NCI-H187 treated with DMSO at 0.1 percent for 48 hours (cell line): ENCODE results near the gene CDH18.
"Not testable (repeated sequence)": the region's sequence is repeated elsewhere in the genome, so short reads cannot be mapped to it uniquely, and the experiment has no call there.

Source experiments
- DNase-seq: peaks from one replicate; lab custom pipeline; 2025; lab: John Stamatoyannopoulos, UW

CDH18 gene

DNA sequence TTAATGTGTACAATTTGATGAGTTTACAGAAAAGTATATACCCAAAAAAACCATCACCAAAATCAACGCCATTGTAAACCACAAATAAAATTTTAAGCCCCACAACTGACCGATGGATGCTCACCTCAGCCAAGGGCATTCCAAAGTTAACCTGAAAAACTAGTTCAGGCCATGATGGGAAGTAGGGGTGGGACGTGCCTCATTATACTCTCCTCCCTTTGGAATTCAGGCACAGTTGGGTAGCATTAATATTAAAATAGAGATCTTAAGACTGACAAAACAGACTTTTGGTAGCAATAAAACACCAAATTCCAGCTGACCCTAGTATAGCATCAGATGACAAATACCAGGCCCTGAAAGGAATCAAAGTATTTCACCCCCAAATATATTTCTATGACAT is 129.0 kb downstream of the CDH18 start:
- no peak for DNase-seq

DNA sequence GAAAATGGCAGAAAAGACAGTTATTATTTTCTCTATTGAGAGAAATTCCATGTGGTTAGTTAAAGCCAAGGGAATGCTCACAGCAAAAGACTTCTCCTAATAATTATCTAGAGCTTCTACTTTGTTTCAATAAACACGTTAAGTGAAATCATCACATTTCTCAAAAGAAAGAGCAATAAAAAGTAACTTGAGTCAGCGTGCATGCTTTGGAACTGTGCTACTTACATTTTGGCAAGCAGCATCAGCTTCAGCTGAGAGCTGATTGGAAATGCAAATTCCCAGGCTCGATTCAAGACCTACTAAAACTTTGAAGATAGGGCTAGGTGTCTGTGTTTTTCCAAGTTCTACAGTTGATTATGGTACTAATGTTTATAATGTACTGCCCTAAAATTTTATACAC is 132.1 kb downstream of the CDH18 start:
- DNase-seq, result no peak

DNA sequence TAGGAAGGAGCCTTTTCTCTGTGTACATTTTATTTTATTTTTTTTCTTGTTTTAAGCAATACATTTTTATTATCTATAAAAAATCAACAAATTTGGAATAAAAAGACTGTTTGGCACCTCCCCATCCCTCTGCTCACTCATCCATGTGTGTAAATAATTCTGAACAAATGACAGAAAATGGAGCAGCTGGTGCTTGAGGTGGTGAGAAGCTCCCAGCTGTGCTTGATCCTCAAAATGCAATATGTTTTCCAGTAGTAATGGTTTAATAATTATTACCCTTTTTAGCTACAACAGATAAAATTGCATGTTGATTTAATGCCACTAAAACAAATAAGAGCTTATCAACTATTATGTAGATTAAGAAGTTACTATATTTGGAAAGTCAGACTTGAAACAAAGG is 132.5 kb downstream of the CDH18 start:
- no peak for DNase-seq

GRCh38 chr5:19855031-19855430 is 133.0 kb downstream of the CDH18 start:
- DNase-seq, result no peak

DNA sequence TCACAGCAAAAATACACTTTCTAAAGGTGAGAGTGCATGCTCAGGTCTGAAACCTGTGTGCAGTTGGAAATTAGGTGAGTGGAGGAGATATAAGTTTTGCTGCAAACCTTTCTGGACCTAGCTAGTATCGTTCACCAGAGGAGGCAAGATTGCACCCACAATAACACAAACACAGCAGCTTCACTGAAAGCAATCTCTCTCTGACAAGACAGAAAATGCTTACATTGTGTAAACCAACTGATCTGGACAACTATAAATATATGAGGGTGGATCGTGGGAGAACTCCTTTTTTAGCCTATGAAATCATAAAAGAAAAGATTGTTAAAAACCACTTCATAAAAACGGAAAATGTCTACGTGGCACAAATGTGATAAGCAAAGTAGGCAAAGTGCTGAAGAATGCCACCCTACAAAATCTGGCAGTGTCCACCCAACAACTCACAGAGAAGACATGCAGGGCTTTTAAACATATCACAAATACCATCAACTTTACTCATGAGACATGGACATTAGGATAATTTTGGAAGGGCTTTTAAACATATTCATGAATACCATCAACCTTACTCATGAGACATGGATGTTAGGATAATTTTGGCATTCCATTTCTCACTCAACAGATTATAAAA is 134.3 kb downstream of the CDH18 start:
- no peak for DNase-seq

- DNase-seq, result no peak
Observed at GRCh38 chr5:19837536-19838174, 150.3 kb downstream of the CDH18 start.

DNA sequence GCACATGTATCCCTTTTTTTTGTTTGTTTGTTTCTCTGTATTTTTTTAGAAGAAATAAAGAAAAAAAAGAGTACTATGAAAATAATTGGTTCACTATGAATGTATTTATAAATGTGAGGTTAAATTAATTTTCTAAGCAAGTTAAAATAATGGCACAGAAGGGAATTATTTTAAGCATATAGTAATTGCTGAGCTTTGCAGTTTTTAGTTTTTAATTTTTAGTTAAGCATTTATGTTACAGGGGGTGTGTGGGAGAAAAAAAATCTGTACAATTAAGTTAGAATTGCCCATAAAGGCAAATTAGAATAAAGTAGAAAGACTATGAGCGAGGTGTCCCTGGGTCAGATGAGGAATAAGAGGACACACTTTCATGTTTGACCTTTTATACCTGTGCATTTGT is 152.6 kb downstream of the CDH18 start:
- no peak for DNase-seq

DNA sequence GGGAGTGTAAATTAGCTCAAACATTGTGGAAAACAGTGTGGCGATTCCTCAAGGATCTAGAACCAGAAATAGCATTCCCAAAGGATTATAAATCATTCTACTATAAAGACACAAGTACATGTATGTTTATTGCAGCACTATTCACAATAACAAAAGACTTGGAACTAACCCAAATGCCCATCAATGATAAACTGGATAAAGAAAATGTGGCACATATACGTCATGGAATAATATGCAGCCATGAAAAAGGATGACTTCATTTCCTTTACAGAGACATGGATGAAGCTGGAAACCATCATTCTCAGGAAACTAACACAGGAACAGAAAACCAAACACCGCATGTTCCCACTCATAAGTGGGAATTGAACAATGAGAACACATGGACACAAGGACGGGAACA is 175.3 kb downstream of the CDH18 start:
- DNase-seq, result not testable (repeated sequence)

DNA sequence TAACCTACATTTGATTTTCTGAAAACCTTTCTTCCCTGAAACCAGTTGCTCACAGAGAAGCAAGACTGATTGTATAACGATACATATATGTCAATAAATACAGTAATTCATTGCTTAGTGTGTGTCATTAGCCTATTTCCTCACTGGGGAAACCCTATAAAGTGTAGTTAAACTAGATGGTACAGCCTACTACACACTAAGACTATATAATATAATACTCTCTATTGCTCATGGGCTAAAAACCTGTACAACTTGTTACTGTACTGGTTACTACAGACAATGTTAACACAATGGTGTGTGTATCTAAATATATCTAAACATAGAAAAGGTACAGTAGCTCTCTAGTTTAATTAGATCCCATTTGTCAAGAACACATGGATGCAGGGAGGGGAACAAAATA is 181.2 kb downstream of the CDH18 start:
- DNase-seq, result no peak

DNA sequence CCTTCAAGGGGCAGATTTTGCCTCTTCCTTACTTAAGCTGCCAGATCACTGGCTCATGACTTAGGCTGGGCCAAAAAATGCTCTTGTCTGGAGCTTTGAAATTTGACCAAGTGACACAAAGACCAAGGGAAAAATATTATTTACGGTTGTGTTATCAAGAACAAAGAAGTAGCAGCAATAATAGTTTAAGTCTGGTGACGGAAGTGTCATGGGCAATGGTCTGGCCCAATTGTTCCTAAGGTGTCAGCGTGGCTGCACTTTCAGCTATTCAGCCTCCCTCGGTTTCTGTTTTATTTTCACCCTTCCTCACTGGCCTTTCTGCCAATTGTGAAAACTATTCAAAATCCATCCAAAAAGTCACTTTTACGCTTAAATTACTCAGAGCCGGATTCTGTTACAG is 185.3 kb downstream of the CDH18 start:
- no peak for DNase-seq

GRCh38 chr5:19795218-19795617 is 192.8 kb downstream of the CDH18 start:
- no peak for DNase-seq

DNA sequence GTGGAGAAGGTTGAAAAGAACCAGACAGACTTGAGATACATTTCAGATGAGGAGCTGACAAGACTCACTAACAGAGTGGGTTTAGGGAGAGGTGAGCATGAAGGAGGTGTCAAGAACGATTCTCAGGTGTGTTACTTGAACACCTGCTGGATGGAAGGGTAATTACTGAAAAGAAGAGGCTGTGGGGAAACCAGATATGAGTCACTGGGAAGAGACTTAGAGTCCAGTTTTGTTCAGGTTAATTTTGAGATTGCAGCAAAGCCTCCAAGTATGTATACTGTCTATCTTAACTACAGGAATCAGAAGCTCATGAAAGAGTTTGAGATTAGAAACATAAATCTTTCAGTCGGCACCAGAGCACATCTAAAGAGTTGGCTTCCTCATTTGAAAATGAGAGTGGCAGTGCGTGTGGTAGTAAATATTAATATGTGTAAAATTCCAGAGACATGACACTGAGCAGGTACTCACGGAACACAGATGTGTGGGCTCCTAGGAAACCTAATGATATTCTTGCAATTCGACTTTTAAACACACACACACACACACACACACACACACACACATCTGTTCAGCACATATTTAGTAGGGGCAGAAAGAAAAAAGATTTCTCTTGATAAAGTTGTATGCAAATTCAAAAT is 197.1 kb downstream of the CDH18 start:
- DNase-seq, result no peak

- no peak for DNase-seq
Observed at GRCh38 chr5:19782566-19782965, 205.4 kb downstream of the CDH18 start.

DNA sequence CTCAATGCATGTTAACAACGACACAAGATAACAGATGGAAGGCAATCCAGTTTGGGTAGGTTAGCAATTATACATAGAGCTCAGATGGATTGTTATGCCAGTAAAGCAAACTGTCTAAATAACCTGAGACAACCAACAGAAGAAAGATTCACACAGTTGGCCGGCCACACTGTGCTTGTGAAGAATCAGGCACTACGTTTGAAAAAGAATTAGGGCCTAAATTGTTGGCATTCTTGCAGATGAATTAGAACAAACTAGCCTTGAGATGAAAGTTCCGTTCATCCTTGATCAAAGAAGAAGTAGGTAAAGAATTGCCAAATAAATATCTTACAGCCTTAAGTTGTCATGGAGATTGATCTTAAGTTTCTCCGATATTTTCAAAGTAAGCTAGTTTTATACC is 210.6 kb downstream of the CDH18 start:
- DNase-seq, result no peak

DNA sequence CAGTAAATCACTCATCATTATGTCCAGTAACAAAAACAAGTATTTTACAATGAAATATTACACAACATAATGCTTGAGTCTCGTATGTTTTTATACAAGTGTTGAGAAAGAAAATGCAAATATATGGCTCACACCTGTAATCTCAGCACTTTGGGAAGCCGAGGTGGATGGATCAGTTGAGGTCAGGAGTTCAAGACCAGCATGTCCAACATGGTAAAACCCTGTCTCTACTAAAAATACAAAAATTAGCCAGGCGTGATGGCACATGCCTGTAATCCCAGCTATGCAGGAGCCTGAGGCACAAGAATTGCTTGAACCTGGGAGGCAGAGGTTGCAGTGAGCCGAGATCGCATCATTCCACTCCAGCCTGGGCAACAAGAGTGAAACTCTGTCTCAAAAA is 211.1 kb downstream of the CDH18 start:
- DNase-seq, result not testable (repeated sequence)

DNA sequence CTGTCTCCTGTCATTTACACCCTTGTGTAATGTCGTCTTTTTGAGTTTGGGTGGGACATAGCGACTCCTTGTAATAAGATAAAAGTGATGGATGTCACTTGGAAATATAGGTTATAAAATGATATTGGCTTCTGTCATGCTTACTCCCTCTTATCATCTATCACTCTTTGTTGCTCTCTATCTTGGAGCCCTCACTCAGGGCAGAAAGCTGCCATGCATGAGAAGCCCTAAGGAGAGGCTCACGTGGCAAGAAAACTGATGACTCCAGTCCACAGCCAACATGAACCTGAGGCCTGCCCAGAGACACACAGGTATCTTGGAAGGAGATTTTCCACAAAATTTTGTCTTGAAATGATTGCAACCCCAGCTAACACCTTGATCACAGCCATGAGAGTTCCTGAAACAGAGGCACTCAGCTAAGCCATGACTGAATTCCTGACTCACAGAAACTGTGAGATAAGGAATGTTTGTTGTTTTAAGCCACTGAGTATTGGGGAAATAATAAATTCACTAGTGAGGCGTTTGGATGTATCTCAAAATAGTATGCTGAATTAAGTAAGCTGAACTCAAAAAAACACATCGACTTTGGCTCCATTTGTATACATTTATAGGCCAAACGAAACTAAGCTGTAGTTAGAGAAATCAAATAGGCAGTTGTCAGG is 216.7 kb downstream of the CDH18 start:
- no peak for DNase-seq

DNA sequence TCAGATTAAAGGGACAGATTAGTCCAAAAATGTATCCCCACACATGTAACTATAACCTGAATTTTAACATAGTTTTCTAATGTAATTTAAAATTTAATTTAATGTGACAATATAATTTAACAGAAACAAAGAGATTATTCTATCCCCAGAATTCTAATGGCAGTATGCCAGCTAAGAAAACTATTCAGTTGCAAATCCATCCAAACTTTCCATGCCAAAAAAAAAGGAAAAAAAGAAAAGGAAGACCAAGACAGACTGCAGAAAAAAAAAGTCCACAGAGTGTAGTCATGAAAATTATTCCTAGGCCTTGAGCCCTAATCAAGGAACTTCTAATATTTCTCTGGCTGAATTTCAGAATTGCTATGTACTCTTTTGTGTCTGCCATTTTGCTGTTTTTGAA is 217.6 kb downstream of the CDH18 start:
- DNase-seq, result no peak

DNA sequence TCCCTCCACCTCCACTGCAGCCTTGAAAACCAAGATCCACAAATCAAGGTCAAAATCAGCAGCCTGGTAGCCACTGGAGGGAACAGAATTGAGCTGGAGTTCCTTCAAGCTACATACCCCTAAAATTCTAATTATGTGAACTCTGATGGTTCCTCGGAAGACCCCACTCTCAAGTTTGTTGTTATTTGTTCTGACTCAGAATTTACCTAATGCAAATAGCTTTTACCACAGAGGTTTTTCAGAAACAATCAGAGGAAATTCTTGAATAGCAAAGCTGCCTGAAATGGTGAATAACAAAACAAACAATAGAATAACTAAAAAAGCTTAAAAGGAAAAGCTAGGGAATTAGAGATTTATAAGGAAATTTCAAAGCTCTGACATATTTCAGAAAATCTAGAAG is 220.0 kb downstream of the CDH18 start:
- no peak for DNase-seq

- DNase-seq, result no peak
Observed at GRCh38 chr5:19753579-19753978, 234.4 kb downstream of the CDH18 start.

GRCh38 chr5:19751326-19751725 is 236.7 kb downstream of the CDH18 start:
- DNase-seq, result no peak

GRCh38 chr5:19745247-19745646 is 242.8 kb downstream of the CDH18 start:
- DNase-seq, result no peak

DNA sequence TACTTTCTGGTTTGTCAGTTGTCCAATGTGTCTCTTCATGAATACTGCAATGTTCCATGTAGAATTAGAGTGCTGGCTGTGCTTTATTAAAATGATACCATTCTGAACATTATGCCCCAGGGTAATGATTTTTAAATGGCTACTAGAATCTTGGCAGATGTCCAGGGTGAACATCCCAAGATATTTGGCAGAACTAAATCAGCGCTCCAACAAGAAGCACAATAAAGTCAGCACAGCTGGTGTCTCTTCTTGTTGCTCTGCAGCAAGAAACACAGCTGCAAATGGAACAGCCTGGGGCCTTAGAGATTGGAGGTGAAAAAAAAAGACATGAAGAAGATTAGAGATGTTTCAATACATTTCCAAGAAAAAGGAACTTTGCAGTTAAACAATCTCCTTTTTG is 248.3 kb downstream of the CDH18 start:
- DNase-seq, result no peak

DNA sequence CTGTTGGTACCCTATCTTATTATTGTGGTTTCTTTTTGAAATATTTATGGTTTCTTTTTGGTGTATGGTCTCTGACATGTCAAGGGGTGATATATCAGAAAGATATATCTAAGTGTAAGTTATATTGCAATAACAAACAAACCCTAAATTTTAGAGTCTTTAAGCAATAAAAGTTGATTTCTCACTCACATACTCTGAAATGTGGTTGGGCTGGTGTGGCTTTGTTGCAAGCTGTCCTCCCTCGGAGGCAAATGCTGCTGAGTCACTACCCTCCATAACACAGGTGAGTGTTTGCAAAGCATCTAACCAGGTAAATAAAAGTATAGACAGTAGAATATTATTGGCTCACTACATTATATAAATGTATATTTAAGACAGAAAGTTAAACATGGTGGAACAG is 253.2 kb downstream of the CDH18 start:
- no peak for DNase-seq
